ENCODE data around the gene RAD18.

The RAD18 gene

GRCh38 chr3:8895829-8896228 lies 67.4 kb downstream of the RAD18 start:
- no peak for DNase-seq (ENCODE audit: low read depth)

DNA sequence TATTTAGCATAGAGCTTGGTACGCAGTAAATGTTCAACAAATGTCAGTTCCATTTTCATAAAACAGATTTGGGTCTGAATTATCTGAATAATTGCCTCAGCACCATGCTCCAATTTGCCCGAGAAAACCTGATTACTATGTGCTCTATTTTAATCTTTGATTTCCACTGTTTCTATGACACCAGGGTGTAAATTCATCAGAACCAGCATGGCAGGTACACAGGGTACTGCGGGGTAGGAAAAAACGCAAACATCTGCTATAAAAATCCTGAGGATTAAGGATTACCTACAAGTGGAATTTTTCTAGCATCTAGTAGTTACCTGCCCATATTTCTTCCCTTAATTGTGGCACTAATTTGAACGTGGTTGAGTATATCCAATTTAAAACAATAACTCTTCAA lies 70.3 kb downstream of the RAD18 start:
- DNase-seq (ENCODE audit: low read depth): no peak

- DNase-seq (ENCODE audit: low read depth): no peak
Observed at GRCh38 chr3:8891774-8892173, 71.5 kb downstream of the RAD18 start.

DNA sequence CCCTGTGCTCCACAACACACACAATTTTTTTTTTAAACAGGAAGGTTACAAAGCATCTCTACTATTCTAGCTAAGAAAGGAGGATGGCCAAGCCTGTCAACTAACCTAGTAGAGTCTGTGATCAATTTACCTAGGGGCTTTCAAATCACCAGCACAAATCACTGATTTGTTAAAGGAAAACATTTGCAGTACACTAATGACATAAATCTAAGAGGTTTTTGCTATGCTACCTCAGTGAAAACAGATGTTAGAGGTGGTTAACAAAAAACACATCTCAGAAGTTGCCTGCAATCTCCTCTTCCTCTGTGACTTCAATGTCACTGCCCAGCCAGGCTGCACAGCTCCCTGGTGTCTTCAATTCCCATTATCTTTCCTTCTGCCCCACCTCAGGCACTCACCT lies 72.0 kb downstream of the RAD18 start:
- no peak for DNase-seq (ENCODE audit: low read depth)

GRCh38 chr3:8888301-8888915 lies 74.9 kb downstream of the RAD18 start:
- DNase-seq (ENCODE audit: low read depth): no peak

DNA sequence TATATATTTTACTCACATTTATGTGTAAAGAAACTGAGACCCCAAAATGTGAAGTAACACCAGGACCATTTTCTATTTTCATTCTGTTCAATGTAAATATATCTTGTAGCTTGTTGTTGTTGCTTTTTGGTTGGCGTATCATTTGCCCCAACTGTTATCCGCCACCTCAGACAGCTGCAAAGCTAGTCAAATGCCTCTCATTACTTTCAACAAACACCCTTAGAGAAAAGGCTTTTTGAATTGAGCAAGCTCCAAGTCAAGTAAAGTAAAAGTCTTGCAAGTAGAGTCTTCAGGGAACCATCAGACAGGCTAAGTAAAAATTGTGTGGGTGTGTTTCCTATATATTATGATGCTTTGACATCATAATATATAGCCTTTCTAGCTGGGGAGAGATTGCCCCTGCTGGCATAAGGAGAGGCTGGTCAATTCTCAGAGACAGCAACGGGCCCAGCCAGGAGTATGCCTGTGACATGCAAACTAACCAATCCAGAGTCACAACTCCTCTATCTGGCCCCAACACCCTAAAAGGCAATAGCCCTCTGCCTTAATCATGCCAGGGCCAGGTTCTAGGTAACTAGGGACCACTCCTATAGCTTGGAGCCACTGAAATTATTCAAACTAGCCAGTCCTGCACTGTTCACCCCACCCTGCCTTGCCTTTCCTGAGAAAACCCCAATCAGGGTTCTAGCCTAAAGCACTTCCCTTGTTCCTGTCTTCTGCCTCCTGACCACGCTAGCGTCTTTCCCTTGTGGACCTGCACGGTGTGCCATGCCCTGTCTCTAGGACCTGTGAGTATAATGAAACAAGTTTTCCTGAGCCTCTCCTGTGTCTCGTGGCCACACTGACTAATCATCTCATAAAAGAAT lies 75.6 kb downstream of the RAD18 start:
- no peak for DNase-seq (ENCODE audit: low read depth)

DNA sequence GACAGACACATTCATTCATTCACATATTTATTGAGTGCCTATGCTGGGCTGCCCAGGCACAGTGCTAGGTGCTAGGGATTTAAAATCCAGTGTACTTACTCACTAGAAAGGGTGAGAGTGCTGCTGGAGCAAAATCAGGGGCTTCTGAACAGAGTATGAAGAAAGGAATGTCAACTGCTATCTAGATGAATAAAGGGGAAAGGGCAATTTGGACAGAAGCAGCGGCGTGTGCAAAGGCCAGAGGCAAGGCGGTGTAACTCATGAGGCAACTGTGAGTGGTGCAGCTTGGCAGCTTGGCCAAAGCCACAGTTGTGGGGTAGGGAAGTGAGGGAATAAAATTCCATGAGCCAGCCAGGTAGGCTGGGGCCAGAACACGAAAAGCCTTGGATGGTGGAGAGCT lies 76.7 kb downstream of the RAD18 start:
- no peak for DNase-seq (ENCODE audit: low read depth)

- DNase-seq (ENCODE audit: low read depth): no peak
Observed at GRCh38 chr3:8885536-8886316, 77.5 kb downstream of the RAD18 start.

DNA sequence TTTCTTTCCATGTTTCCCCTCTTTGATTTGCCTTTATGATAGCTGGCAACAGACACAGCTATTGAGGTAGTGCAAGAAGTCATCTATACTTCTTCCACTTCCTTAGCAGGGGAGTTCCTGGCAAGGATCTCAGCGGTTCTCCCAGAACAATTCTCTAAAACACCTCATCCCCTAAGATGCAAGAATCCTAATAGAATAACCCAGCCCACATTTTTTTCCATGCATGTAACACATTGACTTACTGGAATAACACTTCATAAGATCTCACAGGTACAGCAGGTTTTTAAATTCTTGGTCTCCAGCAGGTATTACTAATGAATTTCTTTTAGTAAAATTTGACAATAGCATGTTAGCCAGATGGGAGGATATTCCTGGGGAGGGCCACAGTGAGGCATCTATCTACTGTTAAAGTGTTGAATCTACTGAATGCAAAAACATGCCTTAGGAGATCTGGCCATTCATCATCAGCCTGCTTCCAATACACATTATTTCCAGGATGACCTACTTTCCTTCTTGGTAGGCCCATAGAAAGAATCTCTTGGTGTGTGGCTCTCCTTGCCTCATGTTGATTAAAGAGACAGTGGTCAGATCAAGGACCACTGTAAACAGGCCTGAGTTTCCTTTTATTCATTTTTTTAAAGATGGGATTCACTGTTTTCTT lies 78.5 kb downstream of the RAD18 start:
- no peak for DNase-seq (ENCODE audit: low read depth)

- no peak for DNase-seq (ENCODE audit: low read depth)
Observed at GRCh38 chr3:8882642-8883041, 80.6 kb downstream of the RAD18 start.

GRCh38 chr3:8882171-8882593 lies 81.1 kb downstream of the RAD18 start:
- no peak for DNase-seq (ENCODE audit: low read depth)

DNA sequence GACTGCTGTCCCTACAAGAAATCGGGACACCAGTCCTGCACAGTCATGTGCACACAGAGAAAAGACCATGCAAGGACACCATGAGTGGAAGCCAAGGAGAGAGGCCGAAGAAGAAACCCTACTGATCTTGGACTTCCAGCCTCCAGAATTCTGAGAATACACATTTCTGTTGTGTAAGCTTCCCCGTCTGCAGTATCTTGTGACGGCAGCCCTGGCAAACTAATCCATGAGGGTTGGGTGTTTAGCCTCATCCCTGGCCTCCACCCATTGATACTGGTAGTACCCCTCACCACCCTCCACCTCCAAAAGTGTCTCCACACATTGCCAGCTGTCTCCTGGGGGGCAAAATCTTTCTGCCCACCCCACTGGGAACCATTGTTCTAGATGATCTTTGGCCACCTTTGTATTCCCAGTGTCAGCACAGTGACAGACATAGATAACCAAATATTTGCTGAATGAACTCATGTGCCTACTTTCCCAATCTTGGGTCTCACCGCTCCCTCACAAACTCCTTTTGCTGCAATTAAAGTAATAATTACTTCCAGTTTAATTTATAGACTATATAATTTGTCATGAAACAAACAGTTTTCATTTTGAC lies 83.8 kb downstream of the RAD18 start:
- DNase-seq (ENCODE audit: low read depth): no peak

DNA sequence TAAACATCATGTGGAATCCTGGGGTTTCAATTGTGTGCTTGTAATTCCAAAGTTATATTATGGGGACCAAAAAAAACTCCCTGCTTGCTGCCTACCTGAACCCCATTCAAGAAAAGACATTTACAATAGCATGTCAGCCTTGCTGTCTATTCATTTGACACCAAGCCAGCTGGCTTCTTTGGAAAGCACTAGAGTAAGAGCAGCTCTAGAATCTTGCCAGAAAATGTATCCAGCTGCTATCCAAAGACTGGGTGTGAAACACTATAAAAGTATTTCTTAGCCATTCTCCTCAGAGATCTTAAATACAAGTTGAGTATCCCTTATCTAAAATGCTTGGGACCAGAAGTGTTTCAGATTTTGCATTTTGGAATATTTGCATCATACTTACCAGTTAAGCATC lies 87.4 kb downstream of the RAD18 start:
- no peak for DNase-seq (ENCODE audit: low read depth)

GRCh38 chr3:8873740-8874139 lies 89.5 kb downstream of the RAD18 start:
- DNase-seq (ENCODE audit: low read depth): no peak

DNA sequence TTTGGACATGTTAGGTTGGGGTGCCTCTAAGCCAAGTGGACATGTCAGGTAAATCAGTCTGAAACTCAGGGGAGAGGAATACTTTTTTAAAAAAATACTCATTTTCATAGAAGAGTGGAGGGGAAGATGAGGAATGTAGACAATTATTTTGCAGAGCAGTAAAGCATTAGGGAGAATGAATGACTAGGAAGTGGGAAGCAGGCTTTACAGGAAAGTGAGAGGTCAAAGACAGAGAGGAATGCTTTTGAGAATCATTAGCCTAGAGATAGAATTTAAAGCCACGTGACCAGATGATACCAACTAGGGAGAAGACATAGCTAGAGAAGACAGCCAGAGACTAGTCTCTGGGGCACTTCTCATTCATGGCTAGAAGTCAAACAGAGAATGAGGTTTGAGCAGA lies 91.0 kb downstream of the RAD18 start:
- DNase-seq (ENCODE audit: low read depth): no peak

DNA sequence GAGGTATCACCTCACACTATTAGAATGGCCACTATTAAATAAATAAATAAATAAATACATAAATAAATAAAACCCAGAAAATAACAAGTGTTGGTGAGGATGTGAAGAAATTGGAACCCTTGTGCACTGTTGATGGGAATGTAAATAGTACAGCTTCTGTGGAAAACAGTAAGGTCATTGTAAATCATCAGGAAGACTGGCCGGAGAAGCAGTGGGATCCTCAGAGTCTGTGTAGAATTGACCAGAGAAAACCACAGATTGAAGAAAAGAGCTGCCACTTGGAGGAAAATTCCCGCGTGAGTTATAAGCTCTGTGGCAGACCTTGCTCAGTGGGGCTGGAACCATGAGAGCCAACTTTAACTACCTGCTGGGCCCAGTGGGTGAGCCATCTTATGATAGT lies 92.0 kb downstream of the RAD18 start:
- no peak for DNase-seq (ENCODE audit: low read depth)

GRCh38 chr3:8870134-8870533 lies 93.1 kb downstream of the RAD18 start:
- no peak for DNase-seq (ENCODE audit: low read depth)

DNA sequence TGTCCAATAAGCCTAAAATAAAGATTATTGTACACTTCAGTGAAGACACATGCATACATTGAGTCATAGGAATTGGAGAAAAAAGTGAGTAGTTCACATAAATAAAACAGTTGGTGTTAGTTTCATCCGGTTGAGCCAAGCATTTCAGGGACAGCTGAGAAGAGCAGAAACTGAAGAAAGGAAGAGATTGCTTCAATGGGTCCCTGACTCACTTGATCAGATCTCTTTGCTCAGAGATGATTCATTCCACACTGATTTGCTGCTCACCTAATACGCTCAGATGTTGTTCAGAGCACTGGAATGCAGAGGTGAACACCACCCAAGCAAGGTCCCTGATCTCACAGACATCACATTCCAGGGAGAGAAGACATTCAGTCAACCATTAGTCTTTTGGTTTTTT lies 93.7 kb downstream of the RAD18 start:
- DNase-seq (ENCODE audit: low read depth): no peak

GRCh38 chr3:8868996-8869395 lies 94.3 kb downstream of the RAD18 start:
- no peak for DNase-seq (ENCODE audit: low read depth)

GRCh38 chr3:8867646-8868045 lies 95.6 kb downstream of the RAD18 start:
- DNase-seq (ENCODE audit: low read depth): no peak

DNA sequence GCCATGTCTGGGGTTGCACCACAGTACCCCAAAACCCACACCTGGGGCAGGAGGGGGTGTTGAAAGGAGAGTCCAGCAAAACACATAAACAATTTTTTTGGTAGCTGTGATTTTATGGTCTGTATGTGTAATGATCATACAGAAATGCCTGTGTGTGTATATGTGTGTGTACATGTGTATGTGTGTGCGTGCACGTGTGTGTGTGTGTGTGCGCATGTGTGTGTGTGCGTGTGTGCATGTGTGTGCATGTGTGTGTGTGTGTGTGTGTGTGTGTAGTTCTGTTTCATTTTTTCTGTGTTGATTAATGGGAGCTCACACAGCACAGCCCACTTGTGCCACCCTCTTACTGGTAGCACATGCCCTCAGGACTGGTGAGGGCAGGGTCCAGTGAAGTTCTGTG lies 97.6 kb downstream of the RAD18 start:
- no peak for DNase-seq (ENCODE audit: low read depth)

Measured in stimulated activated CD8-positive, alpha-beta memory T cell treated with anti-CD3 and anti-CD28 coated beads, Interleukin-12 subunit alpha, Interleukin-12 subunit beta, amount 100 ng/mL, for 1 hour (primary cell).